ENCODE results near the gene MYO1C.
"Not testable (repeated sequence)": the region's sequence is repeated elsewhere in the genome, so short reads cannot be mapped to it uniquely, and the experiment has no call there.

The MYO1C gene

DNA sequence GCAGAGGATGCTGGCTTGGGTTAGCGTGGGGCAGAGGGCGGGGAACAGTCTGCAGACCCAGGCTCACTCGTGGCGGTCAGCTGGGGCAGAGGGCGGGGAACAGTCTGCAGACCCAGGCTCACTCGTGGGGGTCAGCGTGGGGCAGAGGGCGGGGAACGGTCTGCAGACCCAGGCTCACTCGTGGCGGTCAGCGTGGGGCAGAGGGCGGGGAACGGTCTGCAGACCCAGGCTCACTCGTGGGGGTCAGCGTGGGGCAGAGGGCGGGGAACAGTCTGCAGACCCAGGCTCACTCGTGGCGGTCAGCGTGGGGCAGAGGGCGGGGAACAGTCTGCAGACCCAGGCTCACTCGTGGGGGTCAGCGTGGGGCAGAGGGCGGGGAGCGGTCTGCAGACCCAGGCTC lies 16.2 kb upstream of the MYO1C start:
- not testable (repeated sequence) for DNase-seq

DNA sequence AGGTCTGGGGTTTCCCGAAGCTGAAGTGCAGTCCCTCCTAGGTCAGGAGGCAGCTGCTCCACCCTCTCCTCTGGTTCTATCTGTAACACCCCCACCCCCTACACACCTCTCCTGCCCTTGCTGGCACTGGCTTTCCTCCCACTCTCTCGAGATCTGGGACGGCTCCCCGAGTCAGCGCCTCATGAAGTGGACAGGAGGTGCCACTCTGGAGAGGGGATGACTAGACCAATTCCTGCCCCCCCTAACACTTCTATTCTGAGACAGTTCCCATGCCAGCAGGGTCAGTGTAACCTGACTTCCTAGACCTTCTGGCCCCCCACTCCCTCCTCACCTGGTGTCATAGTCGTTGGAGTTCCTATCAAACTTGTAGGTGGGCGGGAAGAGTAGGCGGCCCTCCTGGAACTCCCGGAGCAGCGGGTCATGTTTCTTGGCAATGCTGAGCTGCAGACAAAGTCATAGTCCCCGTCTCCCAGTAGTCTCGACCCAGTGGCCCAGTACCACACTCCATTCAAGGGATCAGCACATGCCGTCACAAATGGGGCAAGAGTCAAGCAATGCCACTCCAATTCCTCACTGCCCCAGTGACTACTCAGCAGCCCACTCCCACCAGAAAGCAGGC lies 14.3 kb upstream of the MYO1C start:
- DNase-seq: no peak

DNA sequence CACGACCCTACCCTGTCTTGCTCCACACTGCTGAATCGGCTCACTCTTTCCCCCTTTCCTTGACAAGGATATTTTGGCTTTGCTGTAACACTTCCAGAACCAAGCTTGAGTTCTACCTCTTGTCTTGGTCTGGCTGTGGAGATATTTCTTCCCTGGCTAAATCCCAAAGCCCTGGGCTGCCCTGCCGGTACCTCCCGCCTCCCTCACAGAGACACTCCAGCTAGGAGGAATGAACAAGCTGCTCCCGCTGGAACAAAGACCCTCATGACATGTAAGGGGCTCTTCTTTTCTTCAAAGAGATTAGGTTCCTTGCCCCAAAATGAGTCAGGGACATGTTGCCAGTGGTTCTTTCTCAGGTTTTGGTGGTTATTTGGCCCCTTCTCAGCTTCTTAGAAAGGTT lies 13.1 kb upstream of the MYO1C start:
- no peak for DNase-seq

DNA sequence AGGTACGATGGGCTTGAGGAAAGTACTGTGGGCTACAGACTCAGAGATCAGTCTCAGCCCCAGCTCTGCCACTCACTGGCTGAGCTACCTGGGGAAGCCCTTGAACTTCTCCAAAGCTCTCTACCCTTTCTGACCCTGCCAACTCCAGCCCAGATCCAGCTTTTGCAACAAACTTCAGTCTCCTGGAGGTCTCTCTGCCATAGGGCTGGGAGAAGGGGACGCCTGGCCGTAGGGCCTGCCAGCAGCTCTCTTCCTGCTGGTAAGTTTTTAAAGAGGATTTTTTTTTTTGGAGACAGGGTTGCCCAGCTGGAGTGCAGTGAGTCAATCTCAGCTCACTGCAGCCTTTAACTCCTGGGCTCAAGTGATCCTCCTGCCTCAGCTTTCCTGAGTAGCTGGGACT lies 12.4 kb upstream of the MYO1C start:
- no peak for DNase-seq

DNA sequence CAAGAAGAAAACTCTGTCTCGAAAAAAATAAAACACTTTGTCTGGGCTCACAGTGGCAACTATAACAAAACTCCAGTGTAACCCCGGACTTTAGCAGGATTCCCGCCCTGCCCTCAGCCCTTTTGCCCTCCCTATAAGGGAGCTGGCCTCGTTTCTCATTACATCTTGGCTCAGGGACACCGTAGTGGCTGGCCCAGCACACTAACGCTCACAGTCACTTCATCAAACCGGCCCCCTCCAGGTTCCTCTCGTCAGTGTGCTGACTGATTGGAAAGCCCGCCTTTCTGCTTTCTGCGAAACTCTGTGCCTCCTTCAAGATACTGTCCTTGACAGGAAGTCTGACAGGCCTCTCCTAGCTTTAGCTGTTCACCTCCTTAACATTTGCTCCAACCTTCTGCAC lies 11.2 kb upstream of the MYO1C start:
- no peak for DNase-seq

DNA sequence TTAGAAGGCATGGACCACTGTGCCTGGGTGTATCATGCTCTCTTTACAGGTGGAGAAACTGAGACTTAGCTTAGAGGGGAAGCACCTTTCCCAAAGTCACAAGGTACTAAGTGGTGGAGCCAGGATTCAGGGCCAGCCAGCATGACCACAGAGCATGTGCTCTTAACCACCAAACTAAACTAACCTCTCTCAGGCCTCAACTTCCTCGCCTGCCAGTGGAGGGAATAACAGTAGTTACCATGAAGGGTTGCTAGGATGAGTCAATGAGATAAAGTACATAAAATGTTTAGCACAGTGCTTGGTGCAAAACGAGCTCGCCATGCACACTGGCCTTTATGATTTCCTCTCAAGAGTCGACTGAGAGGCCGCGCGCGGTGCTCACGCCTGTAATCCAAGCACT lies 6.4 kb upstream of the MYO1C start:
- no peak for DNase-seq

DNA sequence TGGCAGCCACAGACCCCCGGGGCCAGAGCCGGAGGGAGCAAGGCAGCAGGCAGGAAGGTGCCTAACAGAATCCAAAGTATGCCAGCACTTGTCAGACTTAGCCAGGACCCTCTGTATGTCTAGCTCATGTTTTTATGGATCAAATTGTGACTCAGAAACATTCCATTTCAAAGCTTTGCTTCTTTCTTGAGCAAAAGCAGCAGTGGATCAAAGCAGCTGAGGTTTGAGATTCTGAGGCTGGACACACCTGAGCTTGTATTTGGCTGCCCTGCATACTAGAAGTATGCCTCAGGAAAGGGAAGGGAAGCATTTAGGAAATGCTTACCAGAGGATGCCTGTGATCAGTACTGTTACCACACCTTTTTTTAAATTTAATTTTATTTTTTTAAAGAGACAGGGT lies 5.7 kb upstream of the MYO1C start:
- no peak for DNase-seq

DNA sequence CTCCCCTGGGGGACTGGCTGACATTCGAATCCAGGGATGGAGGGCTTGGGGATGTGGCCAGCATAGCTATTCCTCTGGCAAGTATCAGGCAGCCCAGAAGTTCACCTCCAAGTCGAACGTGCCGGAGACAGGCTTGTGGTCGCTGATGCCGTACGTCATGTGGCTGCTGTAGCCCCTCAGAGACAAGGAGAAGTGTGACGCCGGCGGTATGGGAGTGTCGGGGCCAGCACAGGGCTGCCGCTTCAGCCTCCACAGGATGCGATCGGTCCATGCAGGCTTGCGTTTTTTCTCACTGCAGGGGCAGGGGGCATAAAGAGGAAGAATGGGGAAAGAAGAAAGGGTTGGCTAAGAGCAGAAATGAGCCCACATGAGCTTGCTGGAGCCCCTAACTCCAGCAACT lies 5.3 kb upstream of the MYO1C start:
- DNase-seq: no peak

DNA sequence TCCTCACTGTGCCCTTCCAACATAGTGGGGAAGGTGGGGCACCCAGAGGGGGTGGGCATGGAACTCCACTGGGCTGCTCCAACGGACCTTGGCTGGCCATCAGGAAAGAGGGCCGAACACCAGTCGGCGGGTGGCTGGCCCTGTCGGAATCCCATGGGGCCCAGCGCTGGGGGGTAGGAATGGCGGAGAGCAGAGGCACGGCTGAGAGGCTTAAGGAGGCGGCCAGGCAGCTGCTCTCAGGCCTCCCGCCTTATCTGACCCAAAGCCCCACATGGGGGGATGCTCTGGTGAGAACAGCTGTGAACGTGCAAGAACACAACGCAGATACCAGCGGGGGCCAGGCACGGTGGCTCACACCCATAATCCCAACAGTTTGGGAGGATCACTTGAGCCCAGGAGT lies 4.4 kb upstream of the MYO1C start:
- no peak for DNase-seq

DNA sequence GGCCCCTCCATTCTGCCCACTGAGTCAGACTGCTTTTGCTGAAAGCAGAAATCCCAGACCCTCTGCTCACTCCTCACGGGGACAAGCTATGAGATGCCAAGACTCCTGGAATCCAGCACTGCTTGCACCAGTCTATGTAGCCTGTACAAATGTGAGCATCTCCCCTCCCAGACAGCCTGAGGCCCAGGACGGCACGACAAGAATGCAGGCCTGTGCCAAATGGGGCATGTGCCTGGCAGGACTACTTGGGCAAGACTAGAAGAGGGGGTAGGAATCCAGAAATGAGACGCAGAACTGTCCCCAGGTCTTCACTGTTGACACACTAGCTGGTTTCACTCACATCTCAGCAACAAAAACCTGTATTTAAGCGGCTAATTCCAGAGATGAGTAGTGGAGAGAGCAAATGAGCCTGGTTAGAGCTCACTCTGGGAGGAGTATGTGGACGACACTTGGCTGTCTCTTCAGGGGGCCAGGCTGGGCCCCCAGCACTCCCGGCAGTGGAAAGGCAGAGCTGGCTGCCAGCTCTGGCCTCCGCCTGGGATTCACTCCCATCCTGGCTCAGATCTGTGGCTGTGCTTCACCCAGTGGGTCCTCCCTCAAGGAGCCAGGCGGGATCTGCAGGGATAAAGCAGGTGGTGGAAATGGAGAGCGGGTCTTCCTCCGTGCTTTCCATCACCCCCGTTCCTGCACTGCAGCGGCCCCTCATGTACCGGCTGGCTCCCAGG lies 2.9 kb upstream of the MYO1C start:
- no peak for DNase-seq

DNA sequence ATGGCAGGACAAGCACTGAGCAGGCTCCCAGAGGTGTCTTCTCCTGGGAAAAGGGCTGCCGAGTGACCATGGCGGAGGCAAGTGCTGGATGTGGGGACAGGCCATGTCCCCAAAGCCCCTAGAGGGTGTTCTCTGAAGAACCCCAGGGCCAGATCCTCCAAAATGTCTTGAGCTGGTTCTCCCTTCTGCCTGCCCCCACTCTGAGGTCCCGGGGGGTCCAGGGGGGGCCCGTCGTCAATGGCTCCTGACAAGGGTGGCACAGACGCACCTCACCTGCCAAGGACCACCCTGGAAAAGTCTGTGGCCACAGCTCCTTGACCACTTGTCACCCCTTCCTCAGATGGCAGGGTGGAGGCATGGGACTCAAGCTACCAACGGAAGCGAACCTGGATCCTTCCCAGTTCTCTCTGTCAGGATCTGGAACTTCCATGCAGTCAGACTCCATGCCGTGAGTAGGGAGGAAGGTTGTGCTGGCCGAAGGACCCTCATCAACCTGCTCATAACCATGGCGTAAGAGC lies 2.3 kb upstream of the MYO1C start:
- no peak for DNase-seq

DNA sequence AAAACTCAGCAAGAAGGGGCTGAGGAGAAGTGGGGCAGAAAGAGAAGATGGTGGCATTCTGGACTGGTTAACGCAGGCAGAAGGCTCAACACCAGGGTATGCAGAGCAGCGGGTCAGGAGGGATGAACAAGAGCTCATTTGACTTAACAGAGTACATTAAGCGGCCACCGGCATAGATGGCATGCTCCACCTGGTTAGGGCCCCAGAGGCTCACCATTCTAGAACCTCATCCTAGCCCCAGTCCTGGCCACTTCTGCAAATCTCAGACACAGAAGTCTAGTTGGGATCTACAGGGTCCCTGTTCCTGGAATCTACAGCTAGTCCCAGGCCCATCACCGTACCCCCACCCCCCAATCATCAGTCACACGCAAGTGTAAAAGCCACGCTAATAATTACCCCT lies 1.7 kb upstream of the MYO1C start:
- DNase-seq: no peak

DNA sequence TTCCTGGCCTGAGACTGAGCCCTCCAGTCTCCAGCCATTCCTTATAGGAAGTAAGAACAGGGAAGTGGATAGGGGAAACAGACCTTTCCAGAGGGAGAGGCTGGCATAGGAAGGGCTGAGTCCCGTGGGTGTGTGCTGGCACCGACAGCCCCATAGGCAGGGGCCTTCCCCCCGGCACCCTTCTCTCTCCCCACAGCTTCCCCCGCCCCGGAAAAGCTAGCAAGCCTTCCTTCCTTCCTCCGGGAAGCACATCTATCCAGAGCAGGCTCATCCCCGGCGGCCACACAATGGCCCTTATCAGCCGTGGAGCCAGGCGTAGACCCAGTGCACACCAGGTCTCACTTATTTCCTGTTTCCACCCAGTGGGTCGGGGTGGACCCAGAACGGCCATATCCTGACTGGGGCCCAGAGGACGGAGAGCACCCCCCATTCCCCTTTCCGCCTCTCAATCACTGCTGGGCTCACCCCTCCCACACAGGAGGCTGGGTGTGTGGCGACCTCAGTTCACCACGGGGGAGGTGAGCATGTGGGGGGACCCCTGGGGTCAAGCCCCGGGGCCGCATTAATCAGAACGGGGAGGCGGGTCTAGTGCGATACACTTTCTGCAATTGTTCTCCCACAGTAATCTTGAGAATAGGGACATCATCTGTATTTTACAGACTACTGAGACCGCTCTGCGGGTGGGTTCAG lies 950 bp upstream of the MYO1C start:
- DNase-seq: no peak

DNA sequence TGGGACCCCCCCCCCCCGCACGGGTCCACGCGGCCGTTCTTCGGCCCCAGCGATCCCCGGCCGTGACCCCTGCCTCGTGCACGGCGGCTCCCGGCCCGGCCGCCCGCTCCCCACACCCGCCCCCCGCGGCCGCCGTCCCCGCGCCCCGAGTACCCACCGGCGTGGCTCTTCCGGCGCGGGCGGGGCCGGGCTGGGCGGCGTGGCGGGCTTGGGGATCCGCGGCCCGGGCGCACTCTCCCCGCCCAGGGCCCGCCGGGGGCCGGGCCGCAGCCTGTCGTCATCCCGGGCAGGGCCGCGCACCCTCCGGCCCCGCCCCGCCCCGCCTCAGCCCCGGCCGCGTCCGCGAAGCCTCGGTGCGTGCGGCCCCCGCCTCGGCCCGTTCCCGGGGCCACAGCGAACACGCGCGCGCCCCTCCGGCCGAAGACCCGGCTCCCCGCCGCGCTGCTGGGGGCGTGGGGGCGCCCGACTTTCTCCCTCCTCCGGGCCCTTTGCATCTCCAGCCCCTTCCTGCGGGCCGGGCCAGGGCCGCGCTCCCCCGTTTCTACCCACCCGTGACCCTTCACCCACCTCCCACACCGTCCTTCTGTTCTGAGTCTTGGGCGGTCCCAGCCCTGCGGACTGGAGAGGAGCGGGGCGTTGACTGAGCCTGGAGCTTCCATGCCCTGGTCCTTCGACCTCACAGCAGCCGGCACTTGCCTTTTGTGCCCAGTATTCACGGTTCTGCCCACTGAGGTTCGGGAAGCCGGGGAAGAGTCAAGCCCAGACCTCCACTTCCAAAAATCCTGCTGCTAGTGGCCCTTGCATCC lies 840 bp downstream of the MYO1C start:
- DNase-seq: peak; percentile 8

DNA sequence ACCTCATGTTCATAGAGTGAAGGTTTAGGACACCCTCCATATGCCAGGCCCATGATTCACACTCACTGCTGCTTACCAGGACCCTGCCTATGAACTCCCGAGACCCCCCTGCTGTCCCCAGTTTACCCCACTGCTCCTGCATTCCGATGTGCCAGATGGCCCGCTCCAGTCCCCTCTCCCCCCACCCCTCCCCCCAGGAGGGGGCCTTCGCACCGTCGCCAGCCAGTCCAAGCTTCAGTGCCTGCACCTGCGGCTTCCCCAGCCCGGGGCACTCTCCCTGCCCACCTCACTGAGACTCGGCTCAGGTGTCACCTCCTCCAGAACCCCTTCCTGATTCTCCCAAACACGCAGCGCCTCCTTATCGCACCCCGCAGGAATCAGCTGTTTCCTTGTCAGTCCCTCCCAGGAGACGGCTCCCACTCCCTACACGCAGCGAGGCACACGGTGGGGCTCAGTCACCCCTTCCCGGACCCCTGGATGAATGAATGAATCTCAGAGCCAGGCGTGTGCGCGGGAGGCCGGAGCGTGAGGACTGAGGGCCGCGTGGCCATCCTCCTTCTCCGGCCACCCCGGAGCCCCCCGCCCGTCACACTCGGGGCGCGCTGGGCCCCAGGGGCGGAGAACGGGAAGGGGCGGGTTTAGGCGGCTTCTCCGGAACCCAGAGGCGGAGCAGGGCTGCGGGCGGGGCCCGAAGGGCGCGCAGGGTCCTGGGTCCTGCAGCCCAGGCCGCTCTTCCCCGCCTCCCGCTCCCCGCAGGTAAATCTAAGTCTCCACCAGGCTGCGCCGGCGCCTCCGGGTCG lies 1.6 kb downstream of the MYO1C start:
- peak; percentile 38 for DNase-seq

DNA sequence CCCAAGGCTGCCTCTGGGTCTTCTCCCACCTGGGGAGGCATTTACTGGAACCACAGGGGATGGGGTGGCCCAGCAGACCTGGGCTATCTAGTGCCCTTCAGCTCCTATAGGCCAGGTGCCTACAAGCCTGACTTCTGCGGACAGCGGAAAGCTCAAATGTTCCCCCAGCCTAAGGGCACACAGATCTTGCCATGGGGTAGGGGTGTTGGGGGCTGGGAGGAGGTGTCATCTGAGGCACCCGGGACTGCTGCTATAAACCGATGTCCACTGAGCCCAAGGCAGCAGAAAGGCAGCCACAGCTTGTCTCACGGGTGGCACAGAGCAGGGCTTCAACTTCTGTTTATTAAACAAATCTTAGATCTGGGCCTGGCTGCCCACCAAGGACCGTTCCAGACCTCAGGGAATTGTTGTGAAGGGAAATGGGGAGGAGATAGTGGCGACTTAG lies 3.6 kb downstream of the MYO1C start:
- no peak for DNase-seq

DNA sequence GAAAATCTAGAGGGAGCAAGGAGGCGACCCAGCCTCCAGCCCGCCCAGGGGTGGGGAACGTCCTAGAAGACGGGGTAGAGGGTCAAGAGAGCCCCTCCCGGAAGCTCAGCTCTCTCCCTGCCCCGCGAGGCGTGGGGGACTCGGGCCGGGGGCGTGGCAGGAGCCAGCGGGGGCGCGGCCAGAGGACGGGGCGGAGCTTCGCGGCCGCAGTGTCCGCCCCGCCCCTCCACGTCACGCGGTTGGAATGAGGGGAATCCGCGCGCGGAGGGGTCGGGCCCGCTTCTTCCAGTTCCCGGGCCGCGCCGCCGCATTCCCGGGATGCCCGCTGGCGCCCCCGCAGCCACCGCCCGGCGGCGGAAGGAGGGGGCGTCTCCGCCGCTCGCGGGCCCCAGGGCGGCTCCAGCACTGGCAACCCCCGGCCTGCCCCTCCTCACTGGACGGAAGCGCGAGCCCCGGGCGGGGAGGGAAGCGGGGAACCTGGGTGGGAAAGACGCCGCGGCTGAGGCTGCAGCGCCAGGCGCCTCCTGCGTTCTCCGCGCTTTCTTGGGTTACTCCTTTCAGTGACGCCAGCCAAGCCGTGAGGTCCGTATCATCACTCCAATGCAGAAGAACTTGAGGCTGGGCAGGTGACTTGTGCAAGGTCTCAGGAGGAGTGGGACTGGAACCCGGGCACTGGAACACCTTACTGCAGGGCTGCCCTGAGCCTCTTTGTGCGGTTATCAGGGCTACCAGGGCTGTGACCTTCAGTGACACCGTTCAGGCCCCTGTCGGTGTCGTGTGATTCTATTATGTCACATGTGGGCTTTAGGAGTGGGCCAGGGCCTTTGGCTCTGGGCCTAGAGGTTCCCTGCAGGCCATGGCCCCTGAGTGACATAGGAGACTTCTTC lies 4.3 kb downstream of the MYO1C start:
- DNase-seq: no peak

DNA sequence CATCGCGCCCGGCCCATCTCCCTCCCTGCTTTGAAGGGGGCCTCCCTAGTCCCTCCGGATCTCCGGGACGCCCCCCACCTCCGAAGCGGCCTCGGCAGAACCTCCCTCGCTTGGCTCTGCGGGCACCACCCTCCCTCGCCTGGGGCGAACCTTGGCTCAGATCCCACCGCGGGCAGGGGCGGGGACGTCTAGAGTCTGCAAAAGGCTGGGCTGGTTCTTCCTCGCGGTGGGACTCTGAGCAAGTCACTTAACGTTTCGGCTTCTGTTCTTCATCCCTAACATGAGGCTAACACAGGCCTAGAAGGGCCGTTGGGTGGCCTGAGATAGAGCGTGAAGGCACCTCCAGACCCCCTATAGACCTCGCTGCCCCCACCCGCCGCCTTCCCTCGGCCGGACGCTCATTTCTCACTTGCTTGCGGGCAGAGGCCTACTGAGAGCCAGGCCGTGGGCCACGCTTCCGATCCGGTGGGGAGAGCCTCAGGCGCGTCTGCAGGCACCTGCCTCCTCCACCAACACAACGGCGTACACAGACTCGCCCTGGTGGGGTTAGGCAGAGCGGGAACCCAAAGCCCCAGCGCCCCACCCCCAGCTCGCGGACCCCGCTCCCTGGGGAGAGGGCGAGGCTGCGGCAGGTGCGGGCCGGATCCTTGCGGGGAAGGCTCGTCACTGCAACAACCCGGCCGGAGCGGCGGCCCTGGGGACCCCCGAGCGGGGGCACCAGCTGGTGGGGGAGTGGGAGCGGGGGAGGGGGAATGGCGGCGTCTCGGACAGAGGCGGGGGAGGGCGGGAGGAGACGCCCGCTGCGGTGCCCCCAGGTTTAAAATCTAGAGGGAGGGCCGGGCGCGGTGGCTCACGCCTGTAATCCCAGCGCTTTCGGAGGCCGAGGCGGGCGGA lies 5.4 kb downstream of the MYO1C start:
- peak; percentile 74 for DNase-seq

DNA sequence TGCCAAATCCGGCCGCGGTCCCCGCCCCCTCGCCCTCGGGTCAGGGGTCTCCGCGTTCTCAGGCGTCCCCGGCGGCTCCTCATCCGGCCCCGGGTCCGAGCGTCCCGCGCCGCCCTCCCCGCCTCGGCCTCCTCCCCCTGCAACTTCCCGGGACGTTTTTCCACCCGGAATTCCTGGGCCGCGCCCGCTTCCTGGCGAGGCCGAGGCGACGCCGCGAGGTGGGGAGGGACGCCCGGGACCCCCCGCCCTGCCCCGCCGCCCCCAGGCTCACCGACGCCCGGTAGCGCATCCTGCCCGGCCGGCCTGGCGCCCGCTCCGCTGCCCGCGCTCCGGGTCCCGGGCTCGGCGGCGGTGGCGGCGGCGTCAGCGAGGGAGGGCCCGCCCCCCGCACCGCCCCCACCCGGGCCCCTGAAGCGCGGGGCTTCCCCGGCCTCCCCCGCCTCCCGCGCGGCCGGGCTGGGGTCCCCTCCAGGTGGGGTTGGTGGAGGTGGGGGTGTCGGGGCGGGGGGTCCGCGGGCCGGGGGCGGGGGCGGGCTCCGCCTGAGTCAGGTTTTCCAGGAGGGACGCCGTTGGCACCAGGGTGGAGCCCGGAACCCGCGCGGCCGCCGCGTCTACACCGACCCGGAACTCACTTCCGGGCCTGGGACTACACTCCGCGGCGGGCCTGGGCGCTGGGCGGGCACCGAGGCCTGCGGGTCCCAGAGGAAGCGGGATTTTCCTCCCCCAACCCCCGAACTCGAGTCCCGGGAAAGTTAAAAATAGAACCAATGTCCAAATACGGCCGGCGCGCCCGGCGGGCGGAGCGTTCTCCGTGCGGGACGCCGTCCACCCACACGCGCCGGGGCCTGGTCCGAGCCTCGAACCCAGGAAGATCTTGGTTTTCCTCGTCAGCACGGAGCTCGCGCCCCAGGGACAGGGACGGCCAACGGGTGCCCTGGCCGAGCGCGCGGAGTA lies 6.8 kb downstream of the MYO1C start:
- DNase-seq: peak; percentile 29
